GM03348 (cell line): ENCODE measurements around the gene HMCES.
A peak's percentile ranks its signal among the peaks of the same experiment; 100 is the strongest.

Experiments used
- DNase-seq: peaks from one replicate; pipeline ENCODE4 v3.0.0; 2012; ENCODE audit warnings: low spot score

HMCES gene

DNA sequence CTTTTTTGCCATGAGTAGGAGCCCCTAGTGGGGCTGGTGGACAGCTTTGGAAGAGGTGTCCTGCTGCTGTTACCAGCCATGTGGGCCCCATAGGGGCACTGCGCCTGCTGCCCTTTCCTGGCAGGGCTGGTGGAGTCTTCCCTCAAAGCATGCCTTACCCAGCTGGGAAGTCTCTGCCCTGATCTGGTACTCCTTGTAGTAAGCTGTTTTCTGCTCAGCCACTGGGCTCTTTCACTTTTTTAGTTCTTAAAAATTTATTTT, 26.2 kb downstream of the HMCES start:
- DNase-seq: no peak

DNA sequence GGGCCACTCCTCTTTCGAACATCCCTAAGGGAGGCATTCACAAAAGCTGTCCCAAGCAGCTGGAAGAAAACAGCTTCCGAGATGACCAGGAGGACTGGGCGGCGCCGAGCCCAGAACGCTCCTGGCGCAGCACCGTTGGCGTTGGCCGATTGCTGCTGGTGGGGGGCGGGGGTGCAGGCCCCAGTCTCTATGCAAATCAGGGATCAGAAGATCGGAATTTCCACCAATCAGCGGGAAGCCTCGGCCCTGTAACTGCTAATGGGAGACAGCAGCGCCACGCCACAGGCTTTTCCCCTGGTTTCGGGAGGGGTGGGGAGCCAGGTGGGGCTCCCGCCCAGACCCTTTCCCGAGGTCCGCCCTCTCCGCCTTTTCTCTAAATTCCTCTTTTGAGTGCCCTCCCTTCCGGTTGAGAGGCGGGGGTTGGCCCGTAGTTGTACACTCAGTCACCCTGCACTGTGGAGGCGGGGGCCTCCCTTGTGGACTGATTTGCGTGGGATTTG, 27.0 kb downstream of the HMCES start:
- DNase-seq: peak; percentile 85

DNA sequence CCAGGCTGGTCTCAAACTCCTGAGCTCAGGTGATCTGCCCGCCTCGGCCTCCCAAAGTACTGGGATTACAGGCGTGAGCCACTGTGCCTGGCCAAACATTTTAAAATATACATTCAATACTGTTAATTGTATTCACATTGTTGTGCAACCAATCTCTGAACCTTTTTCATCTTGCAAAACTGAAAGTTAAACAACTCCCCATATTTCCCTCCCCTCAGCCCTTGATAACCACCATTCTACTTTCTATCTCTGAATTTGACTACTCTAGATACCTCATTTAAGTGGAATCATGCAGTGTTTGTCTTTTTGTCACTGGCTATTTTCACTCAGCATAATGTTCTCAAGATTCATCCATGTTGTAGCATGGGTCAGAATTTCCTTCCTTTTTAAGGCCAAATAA, 30.0 kb downstream of the HMCES start:
- DNase-seq: no peak

DNA sequence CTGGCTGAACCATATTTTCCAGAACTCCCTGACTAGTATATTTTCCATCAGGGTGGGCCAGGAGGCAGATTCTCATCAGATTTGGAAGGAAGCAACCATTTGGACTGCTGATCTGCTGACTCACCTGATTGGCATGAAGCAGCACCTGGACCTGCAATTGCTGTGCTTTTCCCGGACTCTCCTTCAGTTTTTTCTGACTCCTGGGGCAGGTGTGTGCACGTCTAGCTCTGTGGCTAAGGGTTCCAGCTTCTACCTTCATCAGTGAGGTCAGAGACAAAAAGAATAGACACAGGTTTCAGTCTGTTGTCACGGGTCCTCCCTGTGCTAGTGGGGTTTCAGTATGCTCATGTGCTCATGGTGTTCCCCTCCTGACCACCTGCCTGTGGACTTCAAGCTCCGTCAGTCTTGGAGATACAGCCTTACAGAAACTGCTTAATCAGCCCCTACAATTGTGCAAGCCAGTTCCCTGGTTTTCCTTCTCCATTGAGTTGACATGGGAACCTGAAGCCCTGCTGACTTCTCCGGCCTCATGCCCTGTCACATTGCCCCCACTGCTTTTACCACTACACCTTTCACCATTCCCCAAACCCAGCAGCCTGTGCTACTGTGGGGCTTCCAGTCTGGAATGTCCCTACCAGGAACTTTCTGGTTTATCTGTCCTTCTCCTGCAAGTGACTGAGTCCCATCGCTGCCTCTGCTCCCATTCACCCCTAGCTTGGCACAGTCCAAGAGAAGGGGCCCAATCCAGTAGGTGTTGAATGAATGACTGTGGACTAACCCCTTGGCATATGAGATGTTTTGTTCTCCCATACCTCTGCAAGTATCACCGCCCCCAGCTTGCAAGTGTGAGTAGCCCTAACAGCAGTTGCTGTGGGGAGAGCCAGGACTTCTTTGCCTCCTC, 31.7 kb downstream of the HMCES start:
- no peak for DNase-seq

DNA sequence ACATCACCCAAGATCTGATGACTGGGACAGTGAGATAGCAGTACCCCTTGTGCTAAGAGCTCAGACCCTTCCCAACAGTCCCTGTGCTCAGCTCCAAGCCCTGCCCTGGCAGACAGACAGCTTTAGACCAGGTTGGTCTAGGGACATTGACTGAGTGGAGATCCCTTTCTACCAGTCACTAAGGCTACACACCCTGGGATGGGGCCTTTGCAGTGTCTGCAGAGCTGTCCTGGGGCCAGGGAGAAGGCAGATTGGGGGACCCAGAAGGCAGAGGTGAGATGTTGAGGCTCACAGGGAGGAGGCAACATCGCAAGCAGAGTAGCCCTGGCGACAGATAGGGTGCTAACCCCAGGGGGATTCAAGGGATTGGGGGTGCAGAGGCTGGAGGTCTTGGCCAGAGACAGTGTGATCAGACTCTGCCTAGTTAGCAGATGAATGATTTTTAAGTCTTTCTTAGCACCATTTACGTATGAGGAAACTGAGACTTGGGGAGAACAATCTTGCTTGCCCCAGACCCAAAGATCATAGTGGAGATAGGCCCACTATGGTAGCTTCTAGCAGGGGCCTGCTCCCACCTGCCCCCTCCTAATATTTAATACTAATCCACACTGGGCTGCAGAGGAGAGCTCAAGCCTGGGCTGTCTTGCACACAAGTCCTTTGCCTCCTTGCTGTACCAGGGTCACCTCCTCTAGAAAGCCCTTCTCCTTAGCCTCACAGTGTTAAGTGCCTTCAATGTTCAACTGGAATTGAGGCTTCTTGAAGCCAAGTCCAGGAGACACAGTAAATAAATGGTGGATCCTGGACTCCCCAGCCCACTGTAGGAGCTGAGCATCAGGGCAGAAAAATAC, 32.6 kb downstream of the HMCES start:
- no peak for DNase-seq

DNA sequence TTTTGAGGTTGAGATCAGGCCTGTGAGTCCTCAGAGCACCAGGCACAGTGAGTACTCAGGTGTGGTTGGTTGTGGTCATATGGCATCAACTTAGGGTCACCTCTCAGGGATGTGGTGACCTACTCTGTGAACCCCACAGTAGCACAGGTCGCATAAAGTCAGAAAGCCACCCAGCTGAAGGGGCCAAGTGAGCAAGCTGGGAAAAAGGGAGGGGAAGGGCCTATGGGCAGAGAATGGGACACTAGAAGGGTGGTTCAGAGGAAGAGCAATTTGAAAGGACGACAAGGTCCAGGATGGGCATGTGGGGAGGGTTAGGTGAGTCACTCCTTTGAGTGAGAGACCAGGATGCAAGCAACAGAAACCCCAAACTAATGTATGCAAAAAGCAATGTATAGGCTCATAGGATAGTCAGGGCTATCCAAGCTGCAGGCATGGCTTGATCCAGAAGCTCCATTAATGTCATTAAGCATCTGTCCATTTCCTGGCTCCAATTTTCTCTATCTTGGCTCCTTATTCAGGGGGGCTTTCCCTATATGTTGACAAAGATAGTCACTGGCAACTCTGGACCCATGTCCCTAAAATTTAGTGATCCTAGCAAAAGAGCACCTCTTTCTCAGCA, 33.5 kb downstream of the HMCES start:
- no peak for DNase-seq

DNA sequence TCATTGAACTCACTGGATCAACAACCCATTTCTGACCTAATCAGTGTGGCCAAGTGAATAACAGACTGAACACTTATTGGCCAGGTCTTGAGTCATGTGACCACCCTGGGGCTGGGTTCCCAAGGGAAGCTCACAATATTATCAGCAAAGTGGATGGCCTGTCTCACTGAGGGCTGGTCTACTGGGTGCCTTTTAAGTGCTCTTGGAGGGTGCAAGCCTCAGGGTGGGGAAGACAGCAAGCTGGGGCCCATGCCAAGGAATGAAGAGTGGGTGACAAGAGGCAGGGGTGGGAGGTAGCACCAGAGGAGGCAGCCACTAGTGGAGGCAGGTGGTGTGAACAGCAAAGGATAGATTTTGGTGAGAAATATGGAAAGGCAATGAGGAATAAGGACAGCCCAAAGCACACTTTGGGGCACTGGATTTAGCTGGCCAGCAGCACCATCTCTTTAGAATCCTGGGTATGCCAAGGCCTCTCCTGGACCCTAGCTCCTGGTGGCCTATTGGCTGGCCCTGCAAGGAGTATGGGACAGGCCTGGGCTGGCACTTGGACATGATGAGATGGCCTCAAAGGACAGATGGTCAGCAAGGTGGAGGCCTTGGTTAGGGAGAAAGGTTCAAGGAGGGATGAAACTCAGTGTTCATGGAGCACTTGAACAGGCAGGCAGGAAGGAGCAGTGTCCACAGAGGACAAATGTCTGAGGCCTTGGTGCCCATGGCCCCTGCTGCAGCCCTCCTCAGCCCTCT, 34.2 kb downstream of the HMCES start:
- no peak for DNase-seq

DNA sequence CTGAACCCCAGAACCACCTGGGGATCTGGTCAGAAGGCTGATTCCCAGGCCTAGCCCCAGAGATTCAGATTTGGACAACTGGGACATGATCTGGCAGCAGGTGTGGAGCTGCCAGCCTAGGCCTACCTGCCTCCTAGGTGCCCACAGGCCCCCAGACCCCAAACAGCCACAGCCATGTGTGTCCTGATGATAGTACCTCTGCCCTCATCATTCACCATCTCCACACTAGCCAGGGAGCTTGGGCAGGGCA, 34.7 kb downstream of the HMCES start:
- DNase-seq: no peak

DNA sequence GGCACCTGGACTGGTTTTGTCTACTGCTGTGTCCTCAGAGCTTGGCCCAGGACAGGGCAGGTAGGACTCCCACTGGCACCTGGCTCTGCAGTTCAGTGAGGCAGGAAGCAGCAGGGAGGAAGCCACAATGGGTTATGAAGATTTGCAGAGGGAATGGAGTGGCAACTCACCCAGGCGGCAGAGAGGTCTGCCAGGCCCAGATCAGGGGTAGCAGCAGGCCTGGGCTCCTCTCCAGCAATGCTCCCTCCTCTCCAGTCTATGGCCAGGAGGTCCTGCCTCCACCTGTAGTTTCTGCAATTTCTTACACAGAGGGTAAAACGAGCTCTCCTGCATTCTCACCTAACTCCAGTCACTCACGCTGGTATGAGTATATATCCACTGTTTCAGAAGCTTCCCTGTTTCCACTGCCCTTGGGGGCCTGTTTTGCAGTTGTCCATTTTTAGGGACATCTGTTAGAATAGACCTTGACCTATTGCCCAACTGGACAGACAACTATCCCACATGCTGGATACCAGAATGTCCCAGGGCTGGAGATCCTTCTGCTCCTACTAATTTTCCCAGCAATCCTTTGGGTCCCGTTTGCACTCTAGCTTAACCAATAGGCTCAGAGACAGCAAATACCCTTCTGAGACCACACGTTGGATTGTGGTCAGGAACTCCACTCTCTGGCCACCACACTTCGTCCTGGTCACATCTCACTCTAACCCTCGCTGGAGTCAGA, 35.2 kb downstream of the HMCES start:
- peak; percentile 48 for DNase-seq

DNA sequence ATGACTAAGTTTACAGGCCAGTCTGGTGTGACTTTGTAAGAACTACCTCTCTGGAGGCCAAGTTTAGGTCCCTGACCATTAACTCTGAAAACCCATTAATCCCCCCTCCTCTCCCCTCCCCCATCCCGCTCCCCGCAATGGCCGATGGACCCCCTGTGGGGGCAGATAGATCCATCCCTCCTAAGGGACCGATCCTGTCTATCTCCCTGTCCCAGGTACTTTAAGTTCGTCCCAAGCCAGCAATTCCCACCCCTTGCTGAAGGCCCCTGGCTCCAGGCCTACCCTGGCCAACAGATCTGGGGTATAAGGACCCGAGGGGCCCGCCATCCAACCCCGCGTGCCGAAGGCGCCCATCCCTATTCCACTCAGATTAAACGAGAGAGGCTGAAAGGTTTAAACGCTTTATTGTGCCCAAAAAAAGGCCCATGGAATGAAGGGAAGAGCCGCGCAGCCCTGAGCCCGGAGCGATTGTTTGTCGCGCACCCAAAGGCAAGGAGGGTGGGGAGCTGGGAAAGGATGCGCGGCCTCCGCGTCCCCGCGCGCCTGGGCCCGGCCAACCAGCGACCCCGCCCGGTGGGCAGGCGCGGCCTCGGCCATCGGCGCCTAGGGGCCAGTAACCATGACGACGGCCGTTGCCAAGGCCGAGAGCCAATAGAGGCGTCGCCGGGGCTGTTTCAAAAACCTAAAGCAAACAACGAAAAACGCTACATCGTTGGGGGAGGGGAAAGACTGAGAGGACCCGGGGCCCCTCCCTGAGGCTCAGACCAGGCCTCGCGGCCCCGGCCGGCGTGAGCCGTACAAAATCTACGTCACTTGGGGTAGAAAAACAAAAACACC, 35.9 kb downstream of the HMCES start:
- DNase-seq: peak; percentile 94

DNA sequence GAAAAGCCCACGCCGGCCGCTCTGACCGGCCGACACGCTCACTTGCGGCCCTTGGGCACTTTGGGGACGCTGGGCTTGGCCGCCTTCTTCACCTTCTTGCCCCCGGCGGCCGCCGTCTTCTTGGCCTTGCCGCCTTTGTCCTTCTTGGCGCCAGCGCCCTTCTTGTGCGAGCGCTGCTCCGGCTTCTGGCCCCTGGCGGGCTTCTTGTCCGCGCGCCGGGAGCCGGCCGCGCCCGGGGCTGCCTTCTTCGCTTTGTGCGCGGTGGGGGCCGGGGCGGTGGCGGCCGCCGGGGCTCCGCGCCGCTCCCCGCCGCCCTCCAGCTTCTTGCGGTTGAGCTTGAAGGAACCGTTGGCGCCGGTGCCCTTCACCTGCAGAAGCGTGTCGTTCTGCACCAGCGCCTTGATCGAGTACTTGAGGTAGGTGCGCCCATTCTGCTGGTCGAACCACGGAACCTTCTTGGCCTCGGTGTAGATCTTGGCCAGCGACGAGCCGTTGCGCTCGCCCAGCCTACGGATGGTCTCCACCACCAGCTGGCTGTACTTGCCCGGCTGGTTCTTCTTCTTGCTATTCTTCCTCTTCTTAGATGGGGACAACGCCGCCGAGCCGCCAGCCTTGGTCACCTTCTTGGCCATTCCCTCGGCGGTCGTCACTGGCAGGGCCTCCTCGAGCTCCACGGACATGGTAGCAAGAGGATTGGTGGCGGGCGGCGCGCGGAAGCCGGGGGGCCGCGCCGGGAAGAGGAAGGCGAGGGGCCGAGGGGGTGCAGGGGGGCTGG, 36.7 kb downstream of the HMCES start:
- DNase-seq: peak; percentile 61

DNA sequence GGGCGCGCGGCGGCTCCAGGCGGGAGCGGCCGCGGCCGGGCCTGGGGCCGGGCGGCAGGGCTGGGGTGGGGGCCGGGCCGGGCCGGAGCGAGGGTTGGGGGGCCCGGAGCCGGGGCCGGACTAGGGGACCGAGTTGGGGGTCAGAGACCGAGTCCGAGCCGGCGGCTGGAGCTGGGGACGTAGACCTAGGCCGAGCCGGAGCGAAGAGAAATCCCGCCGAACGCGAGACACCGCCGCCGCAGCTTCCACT, 37.3 kb downstream of the HMCES start:
- DNase-seq: no peak

DNA sequence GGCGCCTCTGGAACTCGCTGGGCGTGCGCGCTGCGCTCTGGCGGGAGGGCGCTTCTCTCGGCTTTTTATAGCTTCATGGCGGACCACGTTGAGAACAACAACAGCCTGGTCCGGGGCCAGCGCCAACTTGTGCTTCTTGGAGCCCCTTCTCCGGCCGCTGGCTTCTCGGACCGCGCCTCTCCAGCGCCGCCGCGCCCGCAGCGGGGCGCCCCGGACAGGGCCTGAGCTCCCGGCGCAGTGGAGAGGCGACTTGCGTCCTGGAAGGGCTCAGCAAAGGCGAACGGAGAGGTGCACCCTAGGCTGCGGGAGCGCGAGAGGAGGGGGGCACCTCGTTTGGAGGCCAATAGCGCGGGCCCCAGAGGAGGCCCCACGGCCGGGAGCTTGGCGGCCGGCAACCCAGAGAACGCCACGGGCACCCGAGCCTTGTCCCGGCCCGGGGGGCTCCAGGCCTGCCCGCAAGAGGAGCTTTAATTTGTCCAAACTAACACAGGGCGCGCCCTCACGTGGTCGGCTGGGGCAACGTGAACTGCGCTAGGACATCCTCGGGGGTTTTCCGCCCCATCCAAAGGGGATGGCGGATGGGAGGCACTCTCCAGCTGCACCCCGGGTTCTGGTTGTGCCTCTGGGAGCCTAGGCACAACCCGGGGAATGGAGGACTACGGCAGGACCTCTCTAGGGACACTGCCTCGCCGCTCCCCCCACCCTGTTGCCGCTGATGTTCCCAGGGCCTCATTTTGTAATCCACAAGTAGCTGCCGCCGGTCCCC, 37.8 kb downstream of the HMCES start:
- DNase-seq: peak; percentile 90

DNA sequence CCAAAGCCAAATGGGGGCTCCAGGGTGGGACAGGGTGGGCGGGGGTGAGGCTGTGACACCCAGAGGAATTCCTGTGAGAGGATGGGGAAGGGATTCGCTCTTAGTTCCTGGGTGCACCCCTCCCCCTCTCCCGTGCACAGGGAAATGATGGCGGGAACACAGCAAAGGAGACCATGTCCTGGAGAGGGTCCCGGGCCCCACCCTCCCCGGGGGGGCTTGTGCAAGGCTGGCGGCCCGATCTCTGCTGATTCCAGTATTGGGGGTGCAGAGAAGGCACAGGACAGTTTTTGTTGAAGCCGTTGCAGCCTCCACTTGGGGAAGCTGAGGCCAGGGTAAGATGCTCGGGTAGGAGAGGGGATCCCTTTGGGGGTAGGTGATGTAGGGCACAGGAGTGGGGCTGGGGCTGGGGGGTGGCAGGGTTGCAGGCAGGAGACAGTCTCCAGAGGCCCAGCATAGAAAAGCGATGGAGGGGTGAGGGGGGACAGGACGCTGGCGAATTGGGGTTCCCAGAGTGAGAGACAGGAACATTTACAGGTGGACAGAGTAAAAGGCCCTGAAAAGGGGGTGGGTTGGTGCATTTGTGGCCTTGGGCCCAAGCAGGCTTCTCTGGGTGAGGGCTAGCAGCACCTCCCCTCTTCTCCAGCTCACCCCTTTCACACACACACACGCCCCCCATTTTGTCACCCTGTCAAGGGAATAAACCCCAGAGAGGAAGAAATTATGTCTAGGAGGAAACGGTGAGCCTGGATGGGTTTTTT, 38.5 kb downstream of the HMCES start:
- no peak for DNase-seq

DNA sequence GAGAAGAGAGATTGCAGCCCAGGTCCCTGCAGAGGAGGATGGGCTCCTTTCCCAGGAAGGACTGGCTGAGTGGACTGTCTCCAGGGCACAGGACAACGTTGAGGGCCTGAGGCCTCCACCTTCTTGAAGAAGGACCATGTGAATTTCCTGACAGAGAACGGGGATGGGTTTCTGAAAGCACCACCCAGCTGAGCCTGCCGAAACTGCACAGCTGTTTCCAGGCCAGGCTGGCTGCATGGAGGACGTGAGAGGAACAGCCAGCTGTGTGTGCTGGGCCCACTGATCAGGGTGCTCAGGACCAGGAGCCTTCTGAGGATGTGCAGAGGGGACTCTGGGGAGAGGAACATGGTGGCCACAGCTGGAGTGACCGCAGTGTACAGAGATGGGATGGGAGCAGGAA, 39.2 kb downstream of the HMCES start:
- no peak for DNase-seq

DNA sequence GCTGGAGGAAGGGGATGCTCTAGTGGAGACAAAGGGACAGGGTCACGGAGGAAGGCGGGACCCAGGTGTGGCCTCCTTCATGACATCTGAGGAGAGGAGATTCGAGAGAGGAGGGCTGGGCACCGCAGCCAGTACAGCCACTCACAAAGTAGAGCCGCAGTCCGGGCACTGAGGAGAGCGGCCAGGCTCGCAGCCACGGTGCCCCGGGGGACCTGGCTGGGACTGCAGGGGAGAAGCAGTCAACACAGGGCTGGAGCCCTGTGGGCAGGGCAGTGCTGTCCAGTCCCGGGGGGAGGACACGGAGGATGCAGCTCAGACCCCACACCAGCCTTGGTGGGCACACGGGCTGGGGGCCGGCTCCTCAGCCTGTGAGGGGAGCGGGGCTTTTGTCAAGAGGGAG, 40.3 kb downstream of the HMCES start:
- DNase-seq: no peak

DNA sequence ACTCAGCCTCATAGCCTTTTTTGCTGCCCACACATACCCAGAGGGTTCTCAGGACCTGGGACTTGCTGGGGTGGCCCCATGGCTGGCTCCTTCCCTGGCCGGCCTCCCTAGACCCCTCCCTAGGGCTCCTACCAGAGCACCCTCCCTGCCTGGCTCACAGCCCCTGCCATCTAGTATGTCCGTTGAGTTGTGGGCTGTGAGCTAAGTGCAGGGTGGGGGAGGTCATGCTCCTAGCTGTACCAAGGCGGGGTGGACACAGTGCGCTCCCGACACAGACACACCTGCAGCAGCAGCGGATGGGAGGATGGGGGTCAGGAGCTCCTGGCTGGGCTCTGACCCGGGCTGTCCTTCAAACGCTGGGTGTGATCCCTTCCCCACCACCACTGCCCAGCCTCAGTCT, 41.6 kb downstream of the HMCES start:
- DNase-seq: no peak

DNA sequence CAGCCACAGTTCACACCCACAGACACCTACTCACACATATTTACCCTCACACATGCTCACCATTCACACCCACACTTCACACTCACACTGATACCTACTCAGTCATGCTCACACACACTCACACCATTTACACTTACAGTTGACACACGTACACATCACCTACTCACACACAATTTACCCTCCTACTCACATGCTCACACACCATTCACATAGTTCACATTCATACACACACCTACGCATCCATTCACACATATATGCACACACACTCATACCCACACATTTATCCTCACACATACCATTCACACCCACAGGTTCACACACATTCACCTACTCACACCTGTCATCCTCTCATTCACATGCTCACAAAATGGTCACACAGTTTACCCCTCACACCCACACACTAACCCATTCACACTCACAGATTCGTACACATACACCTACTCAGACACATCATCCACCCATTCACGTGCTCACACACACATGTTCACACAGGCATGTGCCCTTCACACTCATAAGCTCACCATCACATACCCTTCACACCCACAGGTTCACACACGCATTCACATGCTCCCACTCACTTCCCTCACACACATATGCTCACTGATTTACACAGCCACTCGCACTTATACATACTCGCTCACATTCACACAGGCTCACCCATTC, 42.3 kb downstream of the HMCES start:
- DNase-seq: no peak
